Ishikawa (cell line): Measurements from ENCODE around the gene CAMK1.

Source experiments
- CEBPB ChIP-seq: IDR thresholded peaks from 2 replicates; pipeline ENCODE4 v1.6.1; 2012
- CREB1 ChIP-seq: IDR thresholded peaks from 2 replicates; pipeline ENCODE4 v1.6.1; 2012; ENCODE audit warnings: low read depth
- EGR1 ChIP-seq: IDR thresholded peaks from 2 replicates; pipeline ENCODE4 v1.6.1; 2012
- EP300 ChIP-seq: IDR thresholded peaks from 2 replicates; pipeline ENCODE4 v1.6.1; 2012; ENCODE audit warnings: borderline replicate concordance
- FOXM1 ChIP-seq: IDR thresholded peaks from 2 replicates; pipeline ENCODE4 v1.6.1; 2012; ENCODE audit warnings: low read depth, borderline replicate concordance
- NFIC ChIP-seq: IDR thresholded peaks from 2 replicates; pipeline ENCODE4 v1.6.1; 2012
- RAD21 ChIP-seq: IDR thresholded peaks from 2 replicates; pipeline ENCODE4 v1.6.1; 2012; ENCODE audit warnings: low read depth
- TAF1 ChIP-seq: IDR thresholded peaks from 2 replicates; pipeline ENCODE4 v1.6.1; 2012; ENCODE audit warnings: low read depth, mild to moderate bottlenecking
- TCF12 ChIP-seq: IDR thresholded peaks from 2 replicates; pipeline ENCODE4 v1.6.1; 2012; ENCODE audit warnings: low read depth
- TEAD4 ChIP-seq: IDR thresholded peaks from 2 replicates; pipeline ENCODE4 v1.6.1; 2012
- YY1 ChIP-seq: IDR thresholded peaks from 2 replicates; pipeline ENCODE4 v1.6.1; 2012; ENCODE audit warnings: low read depth
- ZBTB7A ChIP-seq: IDR thresholded peaks from 2 replicates; pipeline ENCODE4 v1.6.1; 2012; ENCODE audit warnings: low read depth
- TF ChIP-seq, protein P1 (sequence below): IDR thresholded peaks from 2 replicates; pipeline ENCODE4 v1.6.1; 2012
- TF ChIP-seq, protein P2 (sequence below): IDR thresholded peaks from 2 replicates; pipeline ENCODE4 v1.6.1; 2012
- TF ChIP-seq, protein P3 (sequence below): IDR thresholded peaks from 2 replicates; pipeline ENCODE4 v1.6.1; 2012; ENCODE audit warnings: low read depth, mild to moderate bottlenecking

The CAMK1 gene

DNA sequence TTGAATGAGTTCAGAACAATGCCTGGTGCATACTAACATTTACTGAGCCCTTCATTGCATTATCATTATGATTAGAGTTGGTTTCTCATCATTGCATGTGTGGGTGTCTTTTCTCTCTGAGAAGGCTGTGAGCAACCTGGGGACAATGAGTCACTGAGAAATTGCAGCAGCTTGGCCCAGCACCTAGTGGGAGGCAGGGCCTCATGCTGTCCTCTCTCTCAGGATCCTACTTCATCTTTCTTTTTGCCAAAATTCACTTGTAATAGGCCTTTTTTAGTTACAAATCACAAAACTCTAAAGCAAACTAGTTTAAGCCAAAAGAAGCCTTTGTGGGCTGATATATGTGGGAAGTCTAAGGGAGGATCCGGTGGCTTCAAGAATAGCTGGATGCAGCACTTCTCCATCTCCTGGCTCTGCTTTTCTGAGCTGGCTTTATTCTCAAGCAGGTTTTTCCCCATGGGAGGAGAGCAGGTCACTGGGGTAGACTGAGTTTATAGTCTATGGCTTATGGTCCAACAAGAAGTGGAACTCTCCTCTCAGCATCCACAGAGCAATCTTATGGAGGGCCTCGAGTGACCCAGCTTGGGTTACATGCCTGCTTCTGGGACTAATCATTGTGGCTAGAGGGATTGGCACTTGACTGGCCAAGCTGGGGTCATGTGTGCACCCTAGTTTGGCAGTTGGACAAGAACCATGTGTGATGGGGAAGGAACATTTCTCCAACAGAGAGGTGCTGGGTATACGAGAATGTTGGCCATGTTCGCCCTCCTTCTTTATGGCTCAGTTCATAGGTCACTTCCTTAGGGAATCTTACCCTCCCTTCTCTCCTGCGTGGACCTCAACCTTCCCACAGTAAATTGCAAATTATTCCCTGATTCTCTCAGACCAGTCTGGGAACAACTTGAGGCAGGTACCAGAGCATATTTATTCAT lies 8.7 kb upstream of the CAMK1 start:
- TF ChIP-seq EGR1 = no peak
- TF ChIP-seq ZBTB7A = no peak
- TF ChIP-seq TCF12 = no peak
- TF ChIP-seq YY1 = no peak
- TF ChIP-seq RAD21 = no peak
- TF ChIP-seq CEBPB = no peak
- no peak for TF ChIP-seq TEAD4
- TF ChIP-seq, protein P1, sequence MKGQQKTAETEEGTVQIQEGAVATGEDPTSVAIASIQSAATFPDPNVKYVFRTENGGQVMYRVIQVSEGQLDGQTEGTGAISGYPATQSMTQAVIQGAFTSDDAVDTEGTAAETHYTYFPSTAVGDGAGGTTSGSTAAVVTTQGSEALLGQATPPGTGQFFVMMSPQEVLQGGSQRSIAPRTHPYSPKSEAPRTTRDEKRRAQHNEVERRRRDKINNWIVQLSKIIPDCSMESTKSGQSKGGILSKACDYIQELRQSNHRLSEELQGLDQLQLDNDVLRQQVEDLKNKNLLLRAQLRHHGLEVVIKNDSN = no peak
- TF ChIP-seq FOXM1 = no peak
- TF ChIP-seq CREB1 = no peak
- no peak for TF ChIP-seq TAF1
- TF ChIP-seq, protein P2, sequence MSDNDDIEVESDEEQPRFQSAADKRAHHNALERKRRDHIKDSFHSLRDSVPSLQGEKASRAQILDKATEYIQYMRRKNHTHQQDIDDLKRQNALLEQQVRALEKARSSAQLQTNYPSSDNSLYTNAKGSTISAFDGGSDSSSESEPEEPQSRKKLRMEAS = no peak

DNA sequence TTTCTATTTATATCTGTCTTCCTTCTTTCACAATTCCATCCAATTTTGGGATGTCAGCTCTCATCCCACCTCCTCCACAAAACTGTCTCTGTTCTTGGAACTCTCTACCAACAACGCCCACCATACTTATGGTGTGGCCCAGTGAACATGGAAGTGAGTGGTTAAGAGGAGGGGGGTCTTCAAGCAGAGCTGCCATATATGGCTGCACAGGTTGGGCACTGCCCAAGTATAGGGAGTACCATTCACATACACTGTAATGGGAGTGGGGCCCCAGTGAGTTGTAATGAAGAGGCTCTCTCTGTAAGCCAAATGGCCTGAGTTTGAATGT lies 7.9 kb upstream of the CAMK1 start:
- TF ChIP-seq ZBTB7A (no peak), NFIC (no peak), TEAD4 (no peak), FOXM1 (no peak), YY1 (no peak), EP300 (no peak), TAF1 (no peak), CEBPB (no peak), EGR1 (no peak), CREB1 (no peak), RAD21 (no peak), TCF12 (no peak)
- TF ChIP-seq, protein P1 = no peak
- TF ChIP-seq, protein P3, sequence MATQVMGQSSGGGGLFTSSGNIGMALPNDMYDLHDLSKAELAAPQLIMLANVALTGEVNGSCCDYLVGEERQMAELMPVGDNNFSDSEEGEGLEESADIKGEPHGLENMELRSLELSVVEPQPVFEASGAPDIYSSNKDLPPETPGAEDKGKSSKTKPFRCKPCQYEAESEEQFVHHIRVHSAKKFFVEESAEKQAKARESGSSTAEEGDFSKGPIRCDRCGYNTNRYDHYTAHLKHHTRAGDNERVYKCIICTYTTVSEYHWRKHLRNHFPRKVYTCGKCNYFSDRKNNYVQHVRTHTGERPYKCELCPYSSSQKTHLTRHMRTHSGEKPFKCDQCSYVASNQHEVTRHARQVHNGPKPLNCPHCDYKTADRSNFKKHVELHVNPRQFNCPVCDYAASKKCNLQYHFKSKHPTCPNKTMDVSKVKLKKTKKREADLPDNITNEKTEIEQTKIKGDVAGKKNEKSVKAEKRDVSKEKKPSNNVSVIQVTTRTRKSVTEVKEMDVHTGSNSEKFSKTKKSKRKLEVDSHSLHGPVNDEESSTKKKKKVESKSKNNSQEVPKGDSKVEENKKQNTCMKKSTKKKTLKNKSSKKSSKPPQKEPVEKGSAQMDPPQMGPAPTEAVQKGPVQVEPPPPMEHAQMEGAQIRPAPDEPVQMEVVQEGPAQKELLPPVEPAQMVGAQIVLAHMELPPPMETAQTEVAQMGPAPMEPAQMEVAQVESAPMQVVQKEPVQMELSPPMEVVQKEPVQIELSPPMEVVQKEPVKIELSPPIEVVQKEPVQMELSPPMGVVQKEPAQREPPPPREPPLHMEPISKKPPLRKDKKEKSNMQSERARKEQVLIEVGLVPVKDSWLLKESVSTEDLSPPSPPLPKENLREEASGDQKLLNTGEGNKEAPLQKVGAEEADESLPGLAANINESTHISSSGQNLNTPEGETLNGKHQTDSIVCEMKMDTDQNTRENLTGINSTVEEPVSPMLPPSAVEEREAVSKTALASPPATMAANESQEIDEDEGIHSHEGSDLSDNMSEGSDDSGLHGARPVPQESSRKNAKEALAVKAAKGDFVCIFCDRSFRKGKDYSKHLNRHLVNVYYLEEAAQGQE = no peak
- TF ChIP-seq, protein P2 = no peak

DNA sequence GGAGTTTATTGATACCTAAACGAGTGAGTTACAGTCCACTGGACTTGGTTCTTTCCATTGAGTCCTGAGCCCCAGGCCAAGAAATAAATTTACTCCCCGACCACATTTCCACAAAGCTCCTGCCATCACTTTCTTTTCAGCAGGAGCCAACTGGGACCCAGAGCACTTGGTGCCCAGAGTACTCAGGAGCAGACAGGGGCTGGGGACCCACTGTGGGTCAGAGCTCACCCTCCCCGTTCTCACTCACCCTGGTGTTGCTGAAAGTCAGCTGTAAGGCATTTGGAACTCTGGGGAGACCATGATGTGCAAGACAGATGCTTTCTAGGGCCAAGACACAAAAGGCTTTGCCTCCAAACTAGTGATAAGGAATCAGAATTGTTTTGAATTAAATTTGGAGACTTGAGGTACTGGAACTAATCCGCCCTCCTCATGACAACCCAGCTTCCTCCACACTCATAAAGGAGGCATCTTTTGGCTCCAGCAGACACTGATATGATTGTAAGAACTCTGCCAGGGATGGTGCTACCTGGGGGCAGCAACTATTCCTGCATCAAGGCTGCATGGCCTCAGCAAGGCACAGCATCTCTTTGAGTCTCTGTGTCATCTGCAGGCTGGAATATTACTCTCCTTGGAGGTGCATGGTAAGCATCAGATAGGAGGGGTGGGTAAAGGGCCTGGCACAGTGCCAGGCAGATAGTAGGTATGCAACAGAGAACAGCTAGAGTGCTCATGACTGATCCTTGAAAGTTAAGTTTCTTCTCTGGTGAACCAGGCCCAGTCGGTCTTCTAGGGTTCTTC lies 7.3 kb upstream of the CAMK1 start:
- TF ChIP-seq TEAD4 = no peak
- no peak for TF ChIP-seq CREB1
- no peak for TF ChIP-seq EP300
- TF ChIP-seq RAD21 = no peak
- TF ChIP-seq, protein P3 = no peak
- no peak for TF ChIP-seq YY1
- no peak for TF ChIP-seq CEBPB
- TF ChIP-seq TAF1 = no peak
- TF ChIP-seq NFIC = no peak
- no peak for TF ChIP-seq FOXM1
- TF ChIP-seq, protein P1 = no peak
- no peak for TF ChIP-seq EGR1
- TF ChIP-seq, protein P2 = no peak
- TF ChIP-seq ZBTB7A = no peak
- no peak for TF ChIP-seq TCF12

DNA sequence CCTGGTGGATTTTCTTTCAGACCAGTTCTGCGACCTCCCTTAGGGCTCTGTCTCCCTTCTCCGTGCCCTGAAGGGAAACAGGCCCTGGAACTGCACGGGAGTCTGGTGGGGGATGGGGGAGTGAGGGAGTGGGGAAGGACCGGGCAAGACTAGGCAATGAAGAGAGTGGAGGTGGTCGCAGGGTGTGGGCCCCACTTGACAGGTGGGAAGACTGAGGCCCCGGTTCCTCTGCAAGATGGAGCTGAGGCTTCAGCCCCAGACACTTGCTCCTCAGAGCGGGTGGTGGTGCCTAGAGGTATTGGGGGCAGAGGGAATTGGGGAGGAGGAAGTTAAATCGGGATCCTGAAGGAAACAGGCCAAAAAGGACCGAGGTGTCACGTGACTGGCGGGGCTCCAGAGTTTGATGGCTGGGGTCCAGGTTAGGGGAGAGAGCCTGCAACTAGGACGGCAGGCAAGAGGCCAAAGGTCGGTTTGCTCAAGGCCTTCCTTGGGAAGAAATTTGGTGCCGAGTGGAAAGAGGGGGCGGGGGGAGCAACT lies 597 bp upstream of the CAMK1 start:
- no peak for TF ChIP-seq CEBPB
- TF ChIP-seq, protein P1 = peak; percentile 81
